Neural cell (in vitro differentiated cells): Measurements from ENCODE around the gene CPNE5.

Experiments used
- MXI1 ChIP-seq: fragments of 450-650 bp; conservative IDR thresholded peaks from 2 replicates; pipeline ENCODE4 v1.6.1; 2014; ENCODE audit warnings: antibody characterized with exemption, mild to moderate bottlenecking; ENCODE audit not compliant: poor library complexity, severe bottlenecking
- TF ChIP-seq, protein P1 (sequence below): fragments of 450-650 bp; IDR thresholded peaks from 2 replicates; pipeline ENCODE4 v1.5.1; 2014; ENCODE audit warnings: antibody characterized with exemption, mild to moderate bottlenecking, moderate library complexity; ENCODE audit not compliant: poor library complexity, severe bottlenecking

DNA sequence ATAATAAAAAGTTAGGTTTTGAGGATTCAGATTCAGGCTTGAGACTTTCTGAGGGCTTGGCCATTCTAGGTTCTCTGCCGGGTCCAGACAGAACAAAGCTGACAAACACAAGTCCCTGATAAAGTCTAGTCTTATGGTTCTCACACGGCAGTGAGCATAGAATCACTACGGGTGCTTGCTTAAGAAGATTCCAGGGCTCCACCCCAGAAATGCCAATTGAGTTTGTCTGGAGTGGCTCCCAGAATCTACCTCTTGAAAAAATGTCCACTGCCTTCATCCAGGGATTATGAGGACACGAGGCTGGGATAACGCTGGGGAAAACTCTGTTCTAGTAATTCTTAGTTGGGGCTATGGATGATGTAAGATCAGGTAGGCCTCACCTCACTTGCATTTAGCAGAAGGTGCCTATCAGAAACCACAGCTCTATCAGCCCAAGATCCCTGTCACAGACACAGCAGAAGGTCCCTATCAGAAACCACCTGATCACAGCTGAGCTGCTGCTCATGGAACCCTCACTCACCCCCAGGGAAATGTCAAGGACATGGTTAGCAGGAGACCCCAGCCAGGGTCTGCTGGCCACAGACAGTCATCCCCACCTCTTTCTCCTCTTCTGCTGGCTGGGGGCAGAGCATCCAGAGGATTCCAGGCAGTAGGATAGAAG lies 89.3 kb downstream of the CPNE5 start:
- TF ChIP-seq MXI1: no peak
- TF ChIP-seq, protein P1, sequence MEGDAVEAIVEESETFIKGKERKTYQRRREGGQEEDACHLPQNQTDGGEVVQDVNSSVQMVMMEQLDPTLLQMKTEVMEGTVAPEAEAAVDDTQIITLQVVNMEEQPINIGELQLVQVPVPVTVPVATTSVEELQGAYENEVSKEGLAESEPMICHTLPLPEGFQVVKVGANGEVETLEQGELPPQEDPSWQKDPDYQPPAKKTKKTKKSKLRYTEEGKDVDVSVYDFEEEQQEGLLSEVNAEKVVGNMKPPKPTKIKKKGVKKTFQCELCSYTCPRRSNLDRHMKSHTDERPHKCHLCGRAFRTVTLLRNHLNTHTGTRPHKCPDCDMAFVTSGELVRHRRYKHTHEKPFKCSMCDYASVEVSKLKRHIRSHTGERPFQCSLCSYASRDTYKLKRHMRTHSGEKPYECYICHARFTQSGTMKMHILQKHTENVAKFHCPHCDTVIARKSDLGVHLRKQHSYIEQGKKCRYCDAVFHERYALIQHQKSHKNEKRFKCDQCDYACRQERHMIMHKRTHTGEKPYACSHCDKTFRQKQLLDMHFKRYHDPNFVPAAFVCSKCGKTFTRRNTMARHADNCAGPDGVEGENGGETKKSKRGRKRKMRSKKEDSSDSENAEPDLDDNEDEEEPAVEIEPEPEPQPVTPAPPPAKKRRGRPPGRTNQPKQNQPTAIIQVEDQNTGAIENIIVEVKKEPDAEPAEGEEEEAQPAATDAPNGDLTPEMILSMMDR: no peak
